Psoas muscle (tissue), 8 donors: ENCODE measurements around the gene PTPRG. TPM values are rescaled to one million over a fixed set of nuclear protein-coding genes. Genes with fewer than 3 reads are reported as not detected.

ENCODE experiments used
- ATAC-seq, 4 donors: fragments of 200-7000 bp; cut with Tn5 transposase; one replicate each; pipeline ENCODE4 v1.9.1; 2020; ENCODE audit warnings: moderate library complexity in 3 of 4, mild to moderate bottlenecking in 2 of 4
- DNase-seq, 2 donors: peaks; one replicate each; pipeline ENCODE4 v3.0.0-alpha.2; 2020
- H3K27ac ChIP-seq: fragments of 200-600 bp; one replicate; pipeline ENCODE4 v1.8.0; 2022
- H3K27me3 ChIP-seq, 3 donors: fragments of 200-600 bp in 1 of 3; one replicate each; pipeline versions ENCODE4 v1.6.1 to v1.8.0; 2013 to 2022; ENCODE audit warnings: low read length in 2 of 3, mild to moderate bottlenecking in 2 of 3, moderate library complexity in 1 of 3; ENCODE audit not compliant: insufficient read depth in 3 of 3
- H3K36me3 ChIP-seq, 2 donors: fragments of 200-600 bp in 1 of 2; one replicate each; pipeline versions ENCODE4 v1.6.1 to v1.8.0; 2013 to 2022; ENCODE audit warnings: low read depth in 1 of 2, mild to moderate bottlenecking in 1 of 2, moderate library complexity in 1 of 2; ENCODE audit not compliant: insufficient read depth in 1 of 2
- H3K4me1 ChIP-seq: fragments of 200-600 bp; one replicate; pipeline ENCODE4 v1.8.0; 2022
- H3K4me3 ChIP-seq: fragments of 200-600 bp; one replicate; pipeline ENCODE4 v1.8.0; 2022; ENCODE audit warnings: mild to moderate bottlenecking
- H3K9me3 ChIP-seq: fragments of 200-600 bp; one replicate; pipeline ENCODE4 v1.8.0; 2022
- CTCF ChIP-seq: fragments of 200-600 bp; IDR thresholded peaks from one replicate; pipeline ENCODE4 v1.8.0; 2022; ENCODE audit warnings: antibody characterized with exemption
- WGBS, 3 donors: extraction: QIAGEN DNeasy Blood & Tissue Kit; methylation state at CpG; one replicate each; pipeline versions ENCODE4 v1.1.6 to v1.1.7; 2013; 5-methylcytosine and 5-hydroxymethylcytosine counted together
- intact Hi-C, 2 donors: fragments of 100-400 bp; cut with DNase I; formaldehyde crosslinking; loops; one replicate each; pipeline versions ENCODE4 v1.11.0 to v1.14.2; 2022
- polyA plus RNA-seq, 3 donors: library from polyadenylated mRNA; stranded (reverse); fragments of 200-250 nt; gene quantifications; one replicate each; pipeline ENCODE4 v1.2.3, GENCODE V29; 2013
- total RNA-seq, 4 donors: library from RNA; stranded (reverse); fragmentation: NEBNext Ultra II Directional in 2 of 4; extraction: Animal tissue kit (Norgen Biotek cat#: 25700) in 2 of 4; gene quantifications; one replicate each; pipeline versions ENCODE4 v1.2.1 to v1.2.4, GENCODE V29; 2021 to 2023
- donor health status: healthy with polysubstance abuse.
- donor health status: DM: no; HTN: no; CAD: no; lungs with moderate emphysema.
- donor health status: Bipolar disorder and iron deficiency.
- donor health status: healthy.
- donor health status: DM: yes; HTN: yes; CAD: no.
- donor health status: DM: no; HTN: no; CAD: no.
- donor health status: DM: no; HTN: no; CAD: no.
- donor health status: DM: yes; HTN: yes; CAD: no.

Gene PTPRG
- total and polyA plus RNA-seq, 7 donors, result 4.5 to 29.5 (median 12.6) TPM

- no peak for DNase-seq
- Histone ChIP-seq H3K27ac (no peak overlapping the region), H3K4me1 (peaks cover 67% of the 10 kb centered on the region), H3K4me3 (no peak overlapping the region), H3K27me3 (no peaks in the 10 kb centered on the region), H3K36me3 (no peaks in the 10 kb centered on the region), H3K9me3 (no peaks in the 10 kb centered on the region)
- ATAC-seq, result peak in 3 of 4 donors; percentile 28 to 51 (median 48)
- no peak for TF ChIP-seq CTCF
- 57 to 67% (median 60%) methylated on average over 3 of the region's 3 CpGs for WGBS, 3 donors
- intact Hi-C loops, result loop anchor here in 1 of 2 donors (10.0 kb wide), 1 partner anchor 61 kb away; no protein-coding TSS in a partner anchor
Observed at GRCh38 chr3:61805510-61806080, 244.2 kb downstream of the PTPRG start.

- H3K9me3 ChIP-seq, result no peaks in the 10 kb centered on the region
- H3K4me3 ChIP-seq, result no peak overlapping the region
- no peak overlapping the region for H3K27ac ChIP-seq
- intact Hi-C loops, result loop anchor here in 1 of 2 donors (10.0 kb wide), 1 partner anchor 62 kb away; no protein-coding TSS in a partner anchor
- ATAC-seq, result no peak
- 79 to 91% (median 81%) methylated on average over 4 of the region's 4 CpGs for WGBS, 3 donors
- no peaks in the 10 kb centered on the region for H3K36me3 ChIP-seq
- no peak for DNase-seq
- H3K4me1 ChIP-seq, result peaks cover 77% of the 10 kb centered on the region
- no peak for TF ChIP-seq CTCF
- no peaks in the 10 kb centered on the region for H3K27me3 ChIP-seq
Observed at GRCh38 chr3:61806810-61807209, 245.4 kb downstream of the PTPRG start.

- H3K27ac ChIP-seq, result peak overlapping the region; percentile 10
- peaks cover 73% of the 10 kb centered on the region for H3K4me1 ChIP-seq
- H3K9me3 ChIP-seq, result no peaks in the 10 kb centered on the region
- DNase-seq (no peak), ATAC-seq (no peak)
- H3K27me3 ChIP-seq, result no peaks in the 10 kb centered on the region
- H3K36me3 ChIP-seq, result no peaks in the 10 kb centered on the region
- intact Hi-C loops, result loop anchor here in 1 of 2 donors (10.0 kb wide), 1 partner anchor 63 kb away; no protein-coding TSS in a partner anchor
- no peak for TF ChIP-seq CTCF
- H3K4me3 ChIP-seq, result no peak overlapping the region
- WGBS, 3 donors, result 24 to 44% (median 24%) methylated on average over 6 of the region's 6 CpGs
Observed at GRCh38 chr3:61807865-61808276, 246.5 kb downstream of the PTPRG start.

GRCh38 chr3:61808526-61808925 is 247.2 kb downstream of the PTPRG start:
- no peak for ATAC-seq

More at GRCh38 chr3:61808526-61808925, 247.2 kb downstream of the PTPRG start:
- WGBS, 3 donors, result 17 to 34% (median 20%) methylated on average over 5 of the region's 5 CpGs
- intact Hi-C loops, result loop anchor here in 1 of 2 donors (10.0 kb wide), 1 partner anchor 64 kb away; no protein-coding TSS in a partner anchor
- Histone ChIP-seq H3K36me3 (no peaks in the 10 kb centered on the region), H3K27me3 (no peaks in the 10 kb centered on the region), H3K4me3 (no peak overlapping the region), H3K27ac (peak overlapping the region; percentile 10), H3K9me3 (no peaks in the 10 kb centered on the region), H3K4me1 (peaks cover 68% of the 10 kb centered on the region)
- DNase-seq, result peak in 1 of 2 donors; percentile 62
- no peak for TF ChIP-seq CTCF
